Measurements from ENCODE around the gene E2F2.
"Not testable (repeated sequence)": the region's sequence is repeated elsewhere in the genome, so short reads cannot be mapped to it uniquely, and the experiment has no call there.

E2F2 gene

GRCh38 chr1:23548704-23549143 is 17.7 kb upstream of the E2F2 start:
- no peak overlapping the region for H3K27ac ChIP-seq (ENCODE audit: low read depth, low read length)
- H3K9me3 ChIP-seq (ENCODE audit: control insufficient read depth in 5 of 5, low read length in 5 of 5): no peaks in the 10 kb centered on the region
- H3K4me3 ChIP-seq (ENCODE audit: low read depth in 1 of 5, low read length in 5 of 5): no peak overlapping the region
- no peak overlapping the region for H3K9ac ChIP-seq (ENCODE audit: low read length in 5 of 5)
- H3K27me3 ChIP-seq (ENCODE audit: control insufficient read depth in 5 of 5, insufficient read depth in 4 of 5, low read length in 5 of 5): no peaks in the 10 kb centered on the region
- H3K36me3 ChIP-seq (ENCODE audit: control insufficient read depth in 5 of 5, insufficient read depth in 5 of 5, low read length in 5 of 5): no peaks in the 10 kb centered on the region
- H3K4me1 ChIP-seq (ENCODE audit: control insufficient read depth in 5 of 5, insufficient read depth in 5 of 5, low read length in 5 of 5): peaks cover 0 to 34% (median 6%) of the 10 kb centered on the region in 5 donors

- Histone ChIP-seq H3K27me3 (ENCODE audit: control insufficient read depth in 5 of 5, insufficient read depth in 4 of 5, low read length in 5 of 5) (no peaks in the 10 kb centered on the region), H3K9me3 (ENCODE audit: control insufficient read depth in 5 of 5, low read length in 5 of 5) (no peaks in the 10 kb centered on the region), H3K4me3 (ENCODE audit: low read depth in 1 of 5, low read length in 5 of 5) (no peak overlapping the region), H3K4me1 (ENCODE audit: control insufficient read depth in 5 of 5, insufficient read depth in 5 of 5, low read length in 5 of 5) (peaks cover 0 to 24% (median 6%) of the 10 kb centered on the region in 5 donors), H3K27ac (ENCODE audit: low read depth, low read length) (no peak overlapping the region), H3K36me3 (ENCODE audit: control insufficient read depth in 5 of 5, insufficient read depth in 5 of 5, low read length in 5 of 5) (no peaks in the 10 kb centered on the region), H3K9ac (ENCODE audit: low read length in 5 of 5) (no peak overlapping the region)
Measured at GRCh38 chr1:23546897-23547584, 16.0 kb upstream of the E2F2 start.

GRCh38 chr1:23545851-23546250 is 14.8 kb upstream of the E2F2 start:
- Histone ChIP-seq H3K9ac (ENCODE audit: low read length in 5 of 5) (no peak overlapping the region), H3K27ac (ENCODE audit: low read depth, low read length) (no peak overlapping the region), H3K27me3 (ENCODE audit: control insufficient read depth in 5 of 5, insufficient read depth in 4 of 5, low read length in 5 of 5) (no peaks in the 10 kb centered on the region), H3K4me3 (ENCODE audit: low read depth in 1 of 5, low read length in 5 of 5) (no peak overlapping the region), H3K4me1 (ENCODE audit: control insufficient read depth in 5 of 5, insufficient read depth in 5 of 5, low read length in 5 of 5) (peaks cover 0 to 24% (median 6%) of the 10 kb centered on the region in 5 donors), H3K9me3 (ENCODE audit: control insufficient read depth in 5 of 5, low read length in 5 of 5) (no peaks in the 10 kb centered on the region), H3K36me3 (ENCODE audit: control insufficient read depth in 5 of 5, insufficient read depth in 5 of 5, low read length in 5 of 5) (no peaks in the 10 kb centered on the region)

- no peaks in the 10 kb centered on the region for H3K36me3 ChIP-seq (ENCODE audit: control insufficient read depth in 5 of 5, insufficient read depth in 5 of 5, low read length in 5 of 5)
- peaks cover under 1 to 27% (median 9%) of the 10 kb centered on the region in 5 donors for H3K4me1 ChIP-seq (ENCODE audit: control insufficient read depth in 5 of 5, insufficient read depth in 5 of 5, low read length in 5 of 5)
- no peaks in the 10 kb centered on the region for H3K27me3 ChIP-seq (ENCODE audit: control insufficient read depth in 5 of 5, insufficient read depth in 4 of 5, low read length in 5 of 5)
- H3K4me3 ChIP-seq (ENCODE audit: low read depth in 1 of 5, low read length in 5 of 5): no peak overlapping the region
- H3K27ac ChIP-seq (ENCODE audit: low read depth, low read length): no peak overlapping the region
- no peak overlapping the region for H3K9ac ChIP-seq (ENCODE audit: low read length in 5 of 5)
- no peaks in the 10 kb centered on the region for H3K9me3 ChIP-seq (ENCODE audit: control insufficient read depth in 5 of 5, low read length in 5 of 5)
Measured at GRCh38 chr1:23544444-23545389, 13.7 kb upstream of the E2F2 start.

GRCh38 chr1:23543707-23544443 is 12.8 kb upstream of the E2F2 start:
- H3K9me3 ChIP-seq (ENCODE audit: control insufficient read depth in 5 of 5, low read length in 5 of 5): no peaks in the 10 kb centered on the region

GRCh38 chr1:23542940-23543339 is 11.9 kb upstream of the E2F2 start:
- not testable (repeated sequence) for H3K4me3 ChIP-seq (ENCODE audit: low read depth in 1 of 5, low read length in 5 of 5); H3K27me3 ChIP-seq (ENCODE audit: control insufficient read depth in 5 of 5, insufficient read depth in 4 of 5, low read length in 5 of 5); H3K9ac ChIP-seq (ENCODE audit: low read length in 5 of 5); H3K36me3 ChIP-seq (ENCODE audit: control insufficient read depth in 5 of 5, insufficient read depth in 5 of 5, low read length in 5 of 5); H3K9me3 ChIP-seq (ENCODE audit: control insufficient read depth in 5 of 5, low read length in 5 of 5); H3K27ac ChIP-seq (ENCODE audit: low read depth, low read length)
- H3K4me1 ChIP-seq (ENCODE audit: control insufficient read depth in 5 of 5, insufficient read depth in 5 of 5, low read length in 5 of 5): peaks cover 3 to 19% (median 11%) of the 10 kb centered on the region in 5 donors

More at GRCh38 chr1:23543707-23544443, 12.8 kb upstream of the E2F2 start:
- no peaks in the 10 kb centered on the region for H3K27me3 ChIP-seq (ENCODE audit: control insufficient read depth in 5 of 5, insufficient read depth in 4 of 5, low read length in 5 of 5)
- H3K27ac ChIP-seq (ENCODE audit: low read depth, low read length): no peak overlapping the region
- H3K4me1 ChIP-seq (ENCODE audit: control insufficient read depth in 5 of 5, insufficient read depth in 5 of 5, low read length in 5 of 5): peaks cover 3 to 26% (median 11%) of the 10 kb centered on the region in 5 donors
- H3K9ac ChIP-seq (ENCODE audit: low read length in 5 of 5): no peak overlapping the region
- no peaks in the 10 kb centered on the region for H3K36me3 ChIP-seq (ENCODE audit: control insufficient read depth in 5 of 5, insufficient read depth in 5 of 5, low read length in 5 of 5)
- no peak overlapping the region for H3K4me3 ChIP-seq (ENCODE audit: low read depth in 1 of 5, low read length in 5 of 5)

- peak overlapping the region in 4 of 5 donors; percentile 3 to 50 (median 33) for H3K4me3 ChIP-seq (ENCODE audit: low read depth in 1 of 5, low read length in 5 of 5)
- H3K9me3 ChIP-seq (ENCODE audit: control insufficient read depth in 5 of 5, low read length in 5 of 5): no peaks in the 10 kb centered on the region
- peaks cover 3 to 8% (median 6%) of the 10 kb centered on the region in 5 donors for H3K4me1 ChIP-seq (ENCODE audit: control insufficient read depth in 5 of 5, insufficient read depth in 5 of 5, low read length in 5 of 5)
- H3K27me3 ChIP-seq (ENCODE audit: control insufficient read depth in 5 of 5, insufficient read depth in 4 of 5, low read length in 5 of 5): no peaks in the 10 kb centered on the region
- no peaks in the 10 kb centered on the region for H3K36me3 ChIP-seq (ENCODE audit: control insufficient read depth in 5 of 5, insufficient read depth in 5 of 5, low read length in 5 of 5)
- no peak overlapping the region for H3K27ac ChIP-seq (ENCODE audit: low read depth, low read length)
- no peak overlapping the region for H3K9ac ChIP-seq (ENCODE audit: low read length in 5 of 5)
Measured at GRCh38 chr1:23539698-23540266, 8.7 kb upstream of the E2F2 start.

- H3K27ac ChIP-seq (ENCODE audit: low read depth, low read length): no peak overlapping the region
- H3K27me3 ChIP-seq (ENCODE audit: control insufficient read depth in 5 of 5, insufficient read depth in 4 of 5, low read length in 5 of 5): no peaks in the 10 kb centered on the region
- peaks cover 3 to 17% (median 6%) of the 10 kb centered on the region in 5 donors for H3K4me1 ChIP-seq (ENCODE audit: control insufficient read depth in 5 of 5, insufficient read depth in 5 of 5, low read length in 5 of 5)
- H3K9ac ChIP-seq (ENCODE audit: low read length in 5 of 5): no peak overlapping the region
- no peak overlapping the region for H3K4me3 ChIP-seq (ENCODE audit: low read depth in 1 of 5, low read length in 5 of 5)
- no peaks in the 10 kb centered on the region for H3K36me3 ChIP-seq (ENCODE audit: control insufficient read depth in 5 of 5, insufficient read depth in 5 of 5, low read length in 5 of 5)
- no peaks in the 10 kb centered on the region for H3K9me3 ChIP-seq (ENCODE audit: control insufficient read depth in 5 of 5, low read length in 5 of 5)
Measured at GRCh38 chr1:23537296-23537973, 6.4 kb upstream of the E2F2 start.
